CD4-positive, alpha-beta T cell treated with Interleukin-17A for 4 hours (primary cell): ENCODE results near the gene FOXE1.

ENCODE experiments used
- DNase-seq: peaks from one replicate; pipeline ENCODE4 v3.0.0-alpha.2; 2020; ENCODE audit warnings: mixed read lengths

Gene FOXE1

DNA sequence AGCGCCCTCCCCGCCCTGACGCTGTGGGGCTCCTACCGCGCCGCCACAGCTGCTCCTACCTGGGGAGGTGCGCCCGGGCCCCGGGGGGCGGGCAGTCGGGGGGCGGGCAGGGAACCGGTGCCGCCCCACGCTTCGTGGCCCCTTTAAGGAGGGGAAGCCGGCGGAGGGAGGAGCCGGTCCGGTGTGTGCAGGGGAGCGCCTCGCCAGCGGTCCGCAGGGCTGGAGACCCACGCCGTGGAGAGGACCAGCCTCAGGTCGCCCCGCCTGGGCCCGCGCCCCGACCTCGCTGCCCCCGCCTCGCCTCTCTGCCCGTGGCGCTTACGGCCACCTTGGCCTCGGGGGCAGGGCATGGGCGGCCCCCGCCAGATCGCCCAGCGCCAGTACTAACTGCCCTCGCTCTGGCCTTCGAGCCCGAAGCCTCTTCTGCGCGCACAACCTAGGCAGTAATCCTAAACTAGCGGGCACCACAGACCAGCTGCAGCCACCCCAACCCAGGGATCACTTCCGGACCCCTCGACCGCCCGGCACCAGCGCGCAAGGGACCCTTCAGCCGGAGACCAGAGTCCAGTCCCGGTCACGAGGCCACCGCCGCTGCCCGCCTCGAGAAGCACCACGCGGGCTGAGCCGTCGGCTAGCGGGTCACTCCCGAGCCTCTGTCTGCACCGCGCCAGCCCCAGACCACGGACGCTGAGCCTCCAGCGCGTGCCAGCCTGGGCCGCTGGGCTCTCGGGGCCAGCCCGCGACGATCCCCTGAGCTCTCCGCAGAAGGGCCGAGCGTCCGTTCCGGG lies at the start of gene FOXE1:
FOXE1 (plus strand) TSS at position 171 of the 788 bp plus-strand sequence. CDS start 689 bp downstream, outside the sequence.
- no peak for DNase-seq

DNA sequence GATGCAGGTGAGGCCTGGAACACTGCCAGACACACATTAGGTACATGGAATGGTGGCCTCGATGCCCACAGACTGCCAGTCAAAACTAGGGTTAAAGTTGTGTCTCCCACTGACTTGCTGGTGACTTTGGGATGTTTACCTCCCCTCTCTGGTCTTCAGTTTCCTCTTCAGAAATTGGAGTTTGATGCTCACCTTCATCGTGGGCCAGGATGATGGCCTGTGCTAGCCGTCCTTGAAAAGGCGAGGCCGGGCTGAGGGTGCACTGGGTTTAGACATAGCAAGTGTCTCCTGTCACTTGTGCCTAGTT lies 49.0 kb upstream of the FOXE1 start:
- DNase-seq: no peak

DNA sequence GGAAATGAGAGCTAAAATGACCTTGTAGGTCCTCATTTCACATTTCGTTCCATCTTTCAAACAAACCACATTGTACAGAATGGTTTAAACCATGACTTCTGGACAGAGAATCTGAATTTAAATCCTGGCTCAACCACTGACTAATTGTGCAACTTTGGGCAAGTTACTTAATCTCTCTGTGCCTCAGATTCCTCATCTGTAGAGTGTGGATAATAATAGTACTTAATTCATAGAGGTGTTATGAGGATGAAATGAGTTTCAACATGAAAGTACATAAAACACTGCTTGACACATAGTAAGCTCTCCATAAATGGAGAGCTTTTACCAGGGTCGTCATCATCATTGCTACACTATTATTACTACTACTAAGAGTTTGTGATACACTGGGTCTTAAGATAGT lies 46.3 kb upstream of the FOXE1 start:
- no peak for DNase-seq

DNA sequence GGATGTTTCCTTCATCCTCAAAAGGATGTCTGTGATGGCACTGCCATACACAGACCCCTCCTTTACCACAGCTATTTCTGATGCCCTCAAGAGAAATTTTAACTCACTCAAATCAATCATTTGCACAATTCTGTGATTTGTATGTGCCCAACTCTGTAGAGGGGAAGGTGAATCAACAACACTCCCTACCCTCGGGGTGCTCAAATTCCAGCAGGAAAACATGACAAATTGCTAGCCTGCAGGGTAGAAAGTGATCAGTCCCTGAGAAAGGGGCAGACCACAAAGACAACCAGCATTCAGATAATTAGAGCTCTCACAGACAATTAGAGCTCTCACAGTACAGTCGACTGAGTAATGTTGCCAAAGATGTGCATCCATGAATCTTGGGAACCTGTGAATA lies 45.3 kb upstream of the FOXE1 start:
- DNase-seq: no peak

DNA sequence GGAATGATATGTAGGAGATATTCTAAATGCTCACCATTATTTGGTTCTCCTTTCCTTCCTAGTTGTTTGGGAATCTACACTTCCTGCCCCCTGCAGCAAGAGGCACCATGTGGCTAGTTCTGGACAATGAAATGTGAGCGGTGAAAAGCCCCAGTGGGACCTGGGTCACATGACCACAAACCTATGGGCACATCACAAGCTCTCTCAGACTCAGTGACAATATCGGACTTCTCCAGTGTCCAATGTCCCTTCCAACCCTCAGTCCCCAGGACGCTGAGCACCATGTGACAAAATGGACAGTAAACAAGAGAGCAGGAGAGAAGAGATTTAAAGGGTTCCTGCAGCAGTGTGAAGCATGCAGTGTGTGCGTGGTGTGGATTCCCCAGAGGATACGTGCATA lies 44.6 kb upstream of the FOXE1 start:
- DNase-seq: no peak

DNA sequence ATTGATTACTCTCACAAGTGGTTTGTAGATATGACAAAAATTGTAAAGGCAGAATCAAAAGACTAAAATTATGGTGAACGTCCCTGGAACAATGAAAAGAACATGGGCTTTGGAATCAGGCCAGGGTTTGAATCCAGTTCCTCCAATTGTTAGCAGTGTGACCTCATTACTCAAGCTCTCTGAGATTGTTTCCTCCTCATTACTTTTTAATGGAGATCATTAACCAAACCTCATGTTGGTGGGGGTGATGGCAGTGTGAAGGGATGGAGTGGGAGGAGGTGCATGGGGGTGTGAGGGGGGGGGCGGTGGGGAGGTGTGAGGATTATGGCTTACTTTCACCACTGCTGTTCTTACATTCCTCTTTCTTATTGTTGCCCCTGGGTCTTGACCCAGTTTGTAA lies 44.1 kb upstream of the FOXE1 start:
- no peak for DNase-seq

DNA sequence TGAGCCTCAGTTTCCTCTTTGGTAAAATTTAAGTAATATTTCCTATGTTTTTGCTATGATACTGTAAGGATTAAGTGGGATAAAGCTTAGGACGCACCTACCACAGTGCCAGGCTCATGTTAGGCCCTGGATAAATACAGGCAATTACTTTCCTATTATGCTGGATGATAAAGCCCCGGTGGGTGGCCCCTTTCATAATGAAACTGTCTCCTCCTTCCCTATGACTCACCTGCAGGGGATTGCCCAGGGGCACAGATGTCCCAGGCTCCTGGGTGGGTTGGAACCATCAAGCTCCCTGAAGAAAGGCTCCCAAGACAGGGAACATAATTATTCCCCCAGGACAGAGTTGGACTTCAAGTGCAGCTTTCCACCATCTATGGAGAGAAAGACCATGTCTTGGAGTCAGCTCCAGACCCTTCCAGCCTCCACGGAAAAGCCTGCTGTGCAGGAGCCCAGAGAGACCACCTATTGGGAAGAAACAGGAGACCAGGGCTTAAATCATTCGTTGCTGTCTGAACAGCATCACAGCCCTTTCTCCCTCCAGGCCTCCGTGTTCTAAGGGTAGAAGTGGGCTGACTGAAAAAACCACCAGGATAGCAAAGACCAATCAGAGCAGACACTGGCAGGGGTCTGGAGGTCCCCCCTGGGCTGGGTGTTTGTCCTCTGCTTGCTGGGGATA lies 43.2 kb upstream of the FOXE1 start:
- no peak for DNase-seq

DNA sequence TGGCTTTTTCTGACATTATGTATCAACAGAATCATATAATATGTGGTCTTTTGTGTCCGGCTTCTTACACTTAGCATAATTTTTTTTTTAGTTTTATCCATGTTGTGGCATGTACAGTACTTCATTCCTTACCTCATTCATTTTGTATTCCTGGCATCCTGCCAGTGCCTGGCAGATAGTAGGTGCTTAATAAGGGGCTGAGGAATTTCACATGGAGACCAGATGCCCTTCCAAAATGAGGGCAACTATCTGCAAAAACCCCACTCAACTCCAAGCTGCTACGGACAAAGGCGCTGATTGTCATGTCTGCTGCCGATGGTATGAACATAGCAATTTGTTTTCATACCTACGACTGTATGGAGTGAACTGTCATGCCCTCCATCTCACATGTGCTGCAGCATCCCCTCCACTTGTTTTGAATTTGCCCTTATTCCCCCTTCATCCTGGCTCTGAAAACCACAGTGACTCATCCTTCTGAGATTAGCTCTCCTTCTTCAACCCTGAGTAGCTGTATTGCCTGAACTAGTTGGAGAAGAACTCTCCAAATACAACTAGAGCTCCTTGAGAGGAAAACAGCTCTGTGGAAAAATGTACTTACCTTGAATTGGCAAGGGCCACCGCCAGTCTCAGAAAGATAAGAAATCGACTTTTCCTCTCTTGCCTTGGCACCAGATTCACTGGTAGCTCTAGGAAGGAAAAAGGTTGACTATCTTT lies 41.3 kb upstream of the FOXE1 start:
- no peak for DNase-seq

DNA sequence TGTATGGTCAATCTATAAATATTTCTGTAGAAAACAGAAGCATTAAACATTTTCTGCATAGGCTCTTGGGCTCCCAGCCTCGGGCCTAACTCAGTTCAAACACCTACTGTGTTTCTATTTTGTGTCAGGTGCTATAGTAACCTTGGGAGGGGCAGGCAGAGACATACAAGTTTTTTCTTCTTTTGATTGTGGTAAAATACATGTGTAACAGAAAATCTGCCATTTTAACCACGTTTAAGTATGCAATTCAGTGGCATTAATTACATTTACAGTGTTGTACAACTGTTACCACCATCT lies 40.8 kb upstream of the FOXE1 start:
- no peak for DNase-seq

DNA sequence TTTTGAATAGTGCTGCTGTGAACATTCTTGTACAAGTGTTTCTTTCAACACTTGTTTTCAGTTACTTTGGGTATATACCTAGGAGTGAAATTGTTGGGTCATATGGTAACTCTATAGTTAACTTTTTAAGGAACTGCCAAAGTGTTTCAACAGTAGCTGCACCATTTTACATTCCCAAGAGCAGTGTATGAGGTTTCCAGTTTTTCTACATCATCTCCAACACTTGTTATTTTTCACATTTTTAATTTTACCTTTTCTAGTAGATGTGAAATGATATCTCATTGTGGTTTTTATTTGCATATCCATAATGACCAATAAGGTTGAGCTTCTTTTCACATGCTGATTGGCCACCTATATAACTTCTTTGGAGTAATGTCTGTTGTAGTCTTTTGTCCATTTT lies 40.0 kb upstream of the FOXE1 start:
- no peak for DNase-seq

DNA sequence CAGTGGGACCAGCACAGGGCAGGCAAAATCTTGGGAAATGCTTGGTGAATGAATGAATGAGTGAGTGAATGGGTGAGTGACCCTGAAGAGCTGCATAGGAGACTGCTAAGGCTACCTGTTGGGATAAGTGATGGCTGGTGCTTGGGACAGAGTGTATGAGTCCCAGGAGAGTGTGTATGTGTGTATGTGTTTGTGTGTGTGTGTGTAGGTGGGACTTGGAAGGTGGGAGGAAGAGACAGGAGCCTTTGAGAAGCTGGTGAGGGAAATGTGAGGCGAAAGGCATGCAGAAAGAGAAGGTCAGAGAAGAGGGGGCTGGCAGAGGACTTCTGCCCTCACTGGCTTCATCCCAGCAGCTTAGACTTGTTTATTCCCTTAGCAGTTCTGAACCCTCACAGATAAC lies 33.3 kb upstream of the FOXE1 start:
- no peak for DNase-seq

DNA sequence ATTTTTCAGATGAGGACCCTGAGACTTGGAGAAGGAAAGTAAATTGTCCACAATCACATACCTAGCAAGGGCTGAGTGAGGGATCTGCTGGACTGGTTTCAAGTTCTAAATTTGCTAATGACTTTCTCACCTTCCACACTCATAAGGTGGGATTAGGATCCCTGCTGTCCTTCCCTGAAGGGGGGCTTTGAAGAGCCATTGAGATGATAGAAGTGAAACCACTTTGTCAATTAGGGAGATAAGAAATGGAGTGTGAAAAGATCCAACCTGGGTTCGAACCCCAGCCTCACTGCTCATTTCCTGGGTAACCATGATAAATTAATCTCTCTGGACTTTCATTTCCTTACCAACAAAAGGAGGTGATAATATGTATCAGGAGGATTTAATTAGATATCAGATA lies 32.7 kb upstream of the FOXE1 start:
- DNase-seq: no peak

DNA sequence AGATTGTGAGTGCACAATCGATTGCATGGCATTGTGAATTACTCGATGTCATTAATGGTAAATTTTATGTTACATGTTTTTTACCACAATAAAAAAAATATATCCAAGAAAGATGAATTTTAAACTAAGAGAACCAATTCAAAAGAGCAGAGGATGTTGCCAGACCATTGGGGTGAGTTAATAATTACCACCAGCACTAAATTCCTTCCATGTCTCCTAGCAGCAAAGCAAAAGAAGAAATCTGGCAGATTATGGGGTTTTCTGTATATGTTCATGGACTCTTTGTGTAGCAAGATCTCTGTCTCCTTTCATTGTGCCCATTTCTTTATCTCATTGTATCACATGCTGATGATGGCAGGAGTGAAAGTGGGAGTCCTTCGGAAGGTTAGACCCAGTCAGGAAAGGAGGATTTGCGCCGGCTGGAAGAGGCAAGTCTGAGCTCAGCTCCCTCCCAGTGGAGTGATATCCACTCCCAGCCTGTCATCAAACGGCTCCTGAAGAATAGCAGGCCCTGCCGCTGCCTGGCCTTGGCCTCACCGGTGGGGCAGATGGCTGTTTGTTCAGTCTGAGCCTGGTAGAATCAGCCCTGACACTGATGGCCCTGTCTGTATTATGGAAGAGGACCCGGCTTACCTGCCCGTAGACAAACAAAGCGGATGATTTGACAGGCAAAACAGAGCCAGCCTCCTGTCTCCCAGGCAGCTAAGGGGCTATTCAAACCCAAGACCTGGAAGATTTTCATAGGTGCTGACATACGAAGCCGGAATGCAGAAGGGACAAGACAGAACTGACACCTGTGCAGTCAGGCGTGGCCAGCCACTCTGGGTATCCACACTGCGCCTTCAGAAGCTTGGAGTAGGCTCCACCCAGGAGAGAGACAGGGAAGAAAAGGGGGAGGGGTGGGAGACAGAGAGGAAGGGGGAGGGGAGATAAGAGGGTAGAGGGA lies 21.9 kb upstream of the FOXE1 start:
- DNase-seq: no peak

DNA sequence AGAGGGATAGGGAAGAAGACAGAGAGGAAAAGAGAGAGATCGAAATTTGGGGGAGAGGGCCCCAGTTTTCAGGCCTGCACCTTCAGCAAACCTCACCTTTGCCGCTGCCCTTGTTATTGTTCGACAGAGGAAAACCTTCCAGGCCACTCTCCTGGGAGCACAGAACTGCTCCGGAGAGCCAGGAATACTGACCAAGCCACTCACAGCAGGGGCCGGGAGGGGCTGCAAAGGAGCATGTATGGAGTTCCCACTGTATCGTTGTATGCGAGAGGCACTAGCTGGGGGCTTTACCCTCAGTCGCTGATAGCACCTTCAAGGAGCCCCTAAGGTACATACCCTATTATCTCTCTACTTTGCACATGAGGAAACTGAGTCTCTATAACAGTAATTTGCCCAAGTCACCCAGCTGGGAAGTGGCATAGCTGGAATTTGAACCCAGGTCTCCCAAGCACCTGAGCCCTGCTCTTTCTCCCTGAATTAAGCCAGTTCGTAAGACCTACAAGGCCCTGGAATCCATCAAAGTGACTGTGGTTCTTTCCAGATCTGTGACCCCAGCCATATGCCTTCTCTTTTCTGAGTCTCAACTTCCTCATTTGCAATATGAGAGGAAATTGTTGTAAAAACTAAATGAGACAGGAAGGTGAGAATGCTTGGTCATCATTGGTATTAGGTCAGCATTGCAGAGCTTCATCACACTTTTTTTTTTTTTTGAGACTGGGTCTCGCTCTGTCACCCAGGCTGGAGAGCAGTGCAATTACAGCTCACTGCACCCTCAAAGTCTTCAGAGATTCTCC lies 21.0 kb upstream of the FOXE1 start:
- no peak for DNase-seq

DNA sequence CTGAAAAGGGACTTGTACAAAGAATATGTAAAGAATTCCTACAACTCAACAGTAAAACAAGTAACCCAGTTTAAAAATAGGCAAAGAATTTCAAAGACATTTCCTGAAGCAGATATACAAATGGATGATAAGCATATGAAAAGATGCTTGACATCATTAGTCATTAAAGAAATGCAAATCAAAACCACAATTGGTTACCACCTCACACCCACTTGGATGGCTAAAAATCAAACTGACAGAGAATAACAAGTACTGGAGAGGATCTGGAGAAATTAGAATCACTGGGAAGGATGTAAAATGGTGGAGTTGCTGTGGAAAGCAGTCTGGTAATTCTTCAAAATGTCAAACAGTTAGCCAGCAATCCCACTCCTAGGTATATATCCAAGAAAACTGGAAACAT lies 12.5 kb upstream of the FOXE1 start:
- no peak for DNase-seq

DNA sequence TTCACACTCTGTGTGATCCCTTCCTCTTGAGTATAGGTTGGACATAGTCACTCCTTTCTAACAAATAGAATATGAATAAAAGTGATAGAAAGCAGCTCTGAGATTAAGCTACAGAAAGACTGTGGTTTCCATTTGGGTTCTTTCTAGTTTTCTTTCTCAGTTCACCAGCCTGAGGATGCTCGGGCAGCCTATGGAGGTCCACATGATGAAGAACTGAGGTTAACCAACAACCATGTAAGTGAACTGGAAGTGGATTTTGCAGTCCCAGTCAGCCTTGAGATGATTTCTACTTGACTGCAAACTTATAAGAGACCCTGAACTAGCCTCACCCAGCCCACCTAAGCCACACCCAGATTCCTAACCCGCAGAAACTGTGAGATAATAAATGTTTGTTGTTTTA lies 10.1 kb upstream of the FOXE1 start:
- DNase-seq: no peak

DNA sequence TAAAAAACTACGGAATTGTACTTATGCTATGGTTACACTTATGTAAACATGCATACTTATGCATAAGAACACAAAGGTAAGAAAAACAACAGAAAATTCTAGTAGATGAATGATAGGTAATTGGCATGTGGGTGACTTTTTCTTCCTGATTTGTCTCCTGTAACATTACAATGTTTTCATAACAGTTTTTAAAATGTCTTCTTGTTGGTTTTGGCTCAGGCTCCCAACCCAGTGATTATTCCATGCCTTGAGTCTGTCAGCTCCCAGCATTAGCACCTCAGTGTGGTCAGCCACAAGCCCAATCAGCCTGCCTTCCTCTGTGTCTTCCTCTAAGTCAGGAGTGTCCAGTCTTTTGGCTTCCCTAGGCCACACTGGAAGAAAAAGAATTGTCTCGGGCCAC lies 7.9 kb upstream of the FOXE1 start:
- DNase-seq: no peak

DNA sequence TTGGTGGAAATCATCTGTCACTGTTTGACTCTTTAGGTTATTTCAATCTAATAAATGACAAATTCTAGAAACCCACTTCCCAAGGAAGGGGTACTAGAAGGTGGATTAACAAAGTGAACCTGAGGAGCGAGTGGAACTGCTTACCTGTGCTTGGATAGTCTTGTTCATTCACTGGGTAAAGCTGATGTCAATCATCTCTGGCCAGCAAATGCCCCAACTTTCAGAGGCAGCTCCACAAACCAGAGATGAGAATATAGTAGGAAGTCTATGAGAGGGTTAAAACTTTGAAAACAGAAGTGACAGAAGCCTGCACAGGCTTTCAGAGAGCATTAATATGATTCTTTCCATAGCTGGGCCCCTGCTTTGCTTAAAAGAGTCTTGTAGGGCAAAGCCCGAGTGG lies 7.3 kb upstream of the FOXE1 start:
- no peak for DNase-seq

DNA sequence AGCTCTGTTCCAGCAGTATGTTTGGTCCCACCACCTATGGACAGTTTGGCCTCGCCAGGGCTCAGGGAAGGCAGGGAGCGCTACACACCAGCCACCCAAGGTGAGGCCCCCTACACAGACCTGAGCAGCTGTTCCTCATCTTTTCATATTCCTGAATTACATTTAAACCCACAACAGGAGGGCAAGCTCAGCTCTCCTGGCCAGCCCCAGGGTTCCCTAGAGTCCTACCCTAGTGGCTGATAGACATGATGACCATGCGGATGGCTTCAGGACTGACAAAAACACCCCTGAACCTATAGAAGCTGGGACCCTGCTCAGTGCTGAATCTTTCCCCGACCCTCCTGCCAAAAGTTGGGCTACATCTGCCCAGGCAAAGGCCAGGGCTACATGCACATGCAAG lies 6.7 kb upstream of the FOXE1 start:
- no peak for DNase-seq

DNA sequence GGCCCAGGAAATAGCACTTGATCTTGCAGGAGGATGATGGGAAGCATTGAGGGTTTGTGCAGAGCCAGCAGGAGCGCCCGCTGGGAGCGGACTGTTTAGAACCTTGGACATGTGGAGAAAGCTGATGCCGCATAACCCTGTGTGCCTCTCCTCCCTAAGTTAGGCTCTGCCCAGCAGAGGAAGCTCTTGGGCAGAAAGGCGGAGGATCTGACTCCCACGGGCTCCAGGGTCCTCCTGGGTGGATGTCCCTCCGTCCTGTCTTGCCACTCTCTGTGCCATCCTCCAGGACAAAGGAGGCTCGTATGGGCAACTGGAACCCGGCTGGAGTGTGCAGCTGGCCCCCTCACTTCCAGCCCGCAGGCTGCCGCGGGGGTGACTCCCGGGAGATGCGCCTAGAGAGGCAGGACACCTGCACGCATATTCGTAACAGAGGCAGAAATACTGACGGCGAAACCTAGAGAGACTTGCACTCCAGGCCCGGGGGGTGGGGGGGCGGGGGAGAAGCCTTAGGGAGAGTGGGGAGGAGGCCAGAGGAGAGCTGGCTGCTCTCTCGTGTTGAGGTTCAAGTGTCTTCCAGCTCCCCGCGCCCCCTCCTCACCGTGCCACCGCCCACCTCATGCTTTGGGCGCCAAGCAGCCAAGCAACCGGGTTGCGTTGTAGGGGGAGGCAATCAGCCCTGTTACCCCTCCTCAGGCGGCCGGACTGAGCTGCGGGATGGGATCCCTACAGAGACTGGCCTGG lies 5.4 kb upstream of the FOXE1 start:
- DNase-seq: no peak

DNA sequence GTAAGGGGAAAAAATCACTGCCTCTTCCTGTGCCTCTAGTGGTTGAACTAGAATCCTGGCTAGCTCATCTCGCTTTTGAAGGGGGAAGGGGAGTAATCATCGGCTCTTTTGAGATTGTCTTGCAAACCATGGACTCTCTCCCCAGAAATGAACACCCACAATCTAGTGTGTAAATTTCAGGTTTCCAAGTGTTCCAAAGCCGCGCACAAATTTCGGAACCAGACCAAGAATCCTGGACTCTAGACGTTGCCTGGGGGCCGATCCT lies 4.9 kb upstream of the FOXE1 start:
- no peak for DNase-seq
